ENCODE measurements around the gene APBA2.

APBA2 gene

DNA sequence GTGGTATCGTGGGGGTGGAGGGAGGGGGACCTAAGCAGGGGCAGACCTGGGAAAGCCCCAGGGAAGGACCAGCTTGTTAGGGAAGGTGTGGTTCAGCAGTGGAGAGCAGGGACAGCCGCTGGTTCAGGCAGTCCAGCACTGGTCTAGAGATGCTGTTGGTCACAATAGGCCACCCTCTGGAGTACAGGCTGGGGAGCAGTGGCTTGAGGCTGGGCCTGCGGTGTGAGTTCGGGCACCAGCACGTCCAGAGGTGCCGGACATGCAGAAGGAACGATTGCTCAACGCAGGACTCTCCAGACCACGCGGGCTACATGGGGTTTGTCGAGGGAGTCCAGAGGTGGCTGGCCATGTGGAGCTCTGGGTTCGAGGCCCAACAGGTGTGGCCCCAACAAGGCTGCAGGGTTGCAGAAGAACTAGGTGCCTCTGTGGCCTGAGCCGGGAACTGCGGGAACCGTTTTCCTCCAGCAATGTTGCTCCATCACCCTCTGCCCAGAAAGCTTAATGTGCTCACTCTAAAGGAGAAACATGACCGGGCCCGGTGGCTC is 143.9 kb downstream of the APBA2 start:
- no peak for TF ChIP-seq ZFX (IDR thresholded peaks at IDR 0.05)
- TF ChIP-seq CTCF (conservative IDR thresholded peaks at IDR 0.05), result no peak
- H3K27ac ChIP-seq, result no peak overlapping the region

- TF ChIP-seq CTCF (conservative IDR thresholded peaks at IDR 0.05), result no peak
- TF ChIP-seq ZFX (IDR thresholded peaks at IDR 0.05), result no peak
- no peak overlapping the region for H3K27ac ChIP-seq
Observed at GRCh38 chr15:29031502-29032228, 145.9 kb downstream of the APBA2 start.

DNA sequence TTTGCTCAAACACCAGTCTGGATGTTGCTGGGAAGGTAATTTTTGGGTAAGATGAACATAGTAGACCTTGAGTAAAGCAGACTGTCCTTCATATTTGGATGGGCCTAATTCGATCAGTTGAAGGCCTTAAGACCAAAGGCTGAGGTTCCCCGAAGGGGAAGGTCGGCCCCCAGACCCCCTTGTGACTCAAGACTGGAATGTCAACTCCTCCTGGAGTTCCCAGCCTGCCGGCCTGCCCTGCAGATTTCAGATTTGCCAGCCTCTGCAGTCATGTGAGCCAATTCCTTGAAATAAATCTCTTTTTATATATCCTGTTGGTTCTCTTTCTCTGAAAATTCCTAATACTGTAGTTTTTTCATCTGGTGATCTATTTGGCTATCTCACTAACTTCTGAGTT is 146.5 kb downstream of the APBA2 start:
- TF ChIP-seq CTCF (conservative IDR thresholded peaks at IDR 0.05) (no peak), ZFX (IDR thresholded peaks at IDR 0.05) (no peak)
- H3K27ac ChIP-seq, result no peak overlapping the region

DNA sequence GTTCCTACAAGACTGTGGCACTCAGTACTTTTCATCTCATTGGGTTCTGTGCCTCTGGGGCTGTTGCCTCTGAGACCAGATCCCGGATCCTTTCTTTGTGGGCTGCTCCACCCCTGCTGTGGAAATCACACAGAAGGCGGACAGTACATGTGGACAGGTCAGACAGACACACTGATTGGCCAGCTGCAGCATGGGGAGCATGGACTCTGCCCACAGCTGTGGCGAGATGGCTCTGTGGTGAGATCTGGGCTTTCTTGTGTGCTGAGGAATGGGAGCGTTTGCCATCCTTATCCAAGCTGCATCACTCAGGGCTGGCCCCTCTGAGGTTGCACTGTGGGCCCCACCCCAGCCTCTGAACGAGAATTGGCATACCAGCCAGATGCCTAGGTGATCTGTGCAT is 147.0 kb downstream of the APBA2 start:
- TF ChIP-seq ZFX (IDR thresholded peaks at IDR 0.05), result no peak
- no peak for TF ChIP-seq CTCF (conservative IDR thresholded peaks at IDR 0.05)
- no peak overlapping the region for H3K27ac ChIP-seq

- H3K27ac ChIP-seq, result no peak overlapping the region
- TF ChIP-seq ZFX (IDR thresholded peaks at IDR 0.05), result no peak
Observed at GRCh38 chr15:29034151-29034550, 148.4 kb downstream of the APBA2 start.

DNA sequence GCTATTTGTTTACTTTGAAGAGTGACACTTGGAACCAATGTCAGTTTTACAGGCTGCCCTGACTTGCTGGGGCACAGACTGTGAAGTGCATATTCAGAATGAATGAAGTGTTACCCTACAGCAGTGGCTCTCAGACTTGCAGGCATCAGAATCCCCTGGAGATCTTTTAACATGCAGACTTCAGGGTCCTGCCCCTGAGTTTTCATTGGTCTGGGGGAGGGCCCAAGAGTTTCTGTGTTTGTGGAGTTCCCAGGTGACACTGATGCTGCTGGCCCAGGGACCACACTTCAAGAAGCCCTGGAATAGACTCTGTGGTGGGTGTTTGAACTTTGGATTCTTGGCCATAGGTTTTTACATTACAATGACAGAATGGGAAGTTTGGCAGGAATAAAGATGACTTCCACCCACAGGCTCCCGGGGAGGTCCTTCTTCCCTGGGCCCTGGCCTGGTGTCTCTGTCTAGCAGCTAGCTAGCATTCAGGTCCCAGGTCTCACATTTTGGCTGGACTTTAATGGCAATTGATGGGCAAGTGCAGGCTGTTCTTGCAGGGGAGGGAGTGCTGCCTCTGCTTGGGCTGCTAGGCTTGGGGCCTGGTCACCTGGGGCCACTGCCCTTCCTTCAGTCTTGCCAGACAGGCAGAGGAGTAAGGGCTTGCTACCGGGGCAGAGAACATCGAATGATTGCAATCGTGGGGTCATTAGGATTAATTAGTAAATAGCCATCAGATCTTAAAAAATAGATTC is 149.0 kb downstream of the APBA2 start:
- no peak overlapping the region for H3K27ac ChIP-seq
- no peak for TF ChIP-seq ZFX (IDR thresholded peaks at IDR 0.05)
- TF ChIP-seq CTCF (conservative IDR thresholded peaks at IDR 0.05), result no peak

DNA sequence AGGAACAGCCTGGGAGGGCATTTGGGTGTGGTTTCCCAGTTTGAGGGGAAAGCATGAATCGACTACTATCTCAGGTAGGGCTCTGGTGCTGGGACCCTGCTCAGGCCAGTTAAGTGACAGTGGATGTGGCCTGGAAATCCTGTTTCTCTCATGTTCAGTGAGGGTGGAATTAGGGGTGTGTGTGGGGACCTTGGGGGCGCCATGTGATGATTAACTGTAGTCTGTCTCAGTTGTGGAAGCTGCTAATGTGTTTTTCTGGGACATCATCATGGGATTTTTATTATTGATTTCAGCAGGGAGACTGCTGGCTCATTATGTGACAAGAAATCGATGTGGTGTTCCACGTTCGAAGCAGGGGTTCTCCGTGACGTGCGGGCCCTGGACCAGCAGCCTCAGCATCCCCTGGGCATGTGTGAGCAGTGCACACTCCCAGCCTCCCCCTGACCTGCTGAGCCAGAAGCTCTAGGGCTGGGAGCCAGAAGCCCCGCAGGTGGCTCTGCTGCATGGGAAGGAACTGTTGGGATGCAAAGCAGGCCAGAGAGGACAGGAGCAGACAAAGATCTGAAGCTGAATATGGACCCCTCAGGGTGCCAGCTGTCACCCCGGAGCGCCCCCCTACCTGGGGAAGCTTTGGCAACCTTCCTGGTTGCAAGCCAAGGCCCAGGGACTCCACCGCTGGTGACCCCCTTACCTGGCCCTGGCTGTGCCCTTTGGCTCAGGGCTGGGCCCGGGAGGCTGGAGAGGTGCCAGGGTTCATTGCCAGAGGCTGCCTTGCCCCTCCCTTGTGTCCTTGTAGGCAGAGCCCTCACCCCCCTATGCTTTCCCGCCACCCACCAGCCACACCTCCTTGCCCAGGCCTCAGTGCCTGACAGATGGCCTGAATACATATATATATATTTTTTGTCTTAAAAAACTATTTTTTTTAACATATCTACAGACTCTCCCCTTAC is 149.8 kb downstream of the APBA2 start:
- TF ChIP-seq ZFX (IDR thresholded peaks at IDR 0.05) (no peak), CTCF (conservative IDR thresholded peaks at IDR 0.05) (no peak)
- no peak overlapping the region for H3K27ac ChIP-seq

All from C4-2B (cell line).